GM19240 (cell line): Measurements from ENCODE around the gene SRMS.
"Not testable (repeated sequence)": the region's sequence is repeated elsewhere in the genome, so short reads cannot be mapped to it uniquely, and the experiment has no call there.

Experiments
- DNase-seq: peaks from one replicate; pipeline ENCODE4 v3.0.0; 2011; ENCODE audit warnings: low spot score; ENCODE audit not compliant: insufficient read length

The SRMS gene

DNA sequence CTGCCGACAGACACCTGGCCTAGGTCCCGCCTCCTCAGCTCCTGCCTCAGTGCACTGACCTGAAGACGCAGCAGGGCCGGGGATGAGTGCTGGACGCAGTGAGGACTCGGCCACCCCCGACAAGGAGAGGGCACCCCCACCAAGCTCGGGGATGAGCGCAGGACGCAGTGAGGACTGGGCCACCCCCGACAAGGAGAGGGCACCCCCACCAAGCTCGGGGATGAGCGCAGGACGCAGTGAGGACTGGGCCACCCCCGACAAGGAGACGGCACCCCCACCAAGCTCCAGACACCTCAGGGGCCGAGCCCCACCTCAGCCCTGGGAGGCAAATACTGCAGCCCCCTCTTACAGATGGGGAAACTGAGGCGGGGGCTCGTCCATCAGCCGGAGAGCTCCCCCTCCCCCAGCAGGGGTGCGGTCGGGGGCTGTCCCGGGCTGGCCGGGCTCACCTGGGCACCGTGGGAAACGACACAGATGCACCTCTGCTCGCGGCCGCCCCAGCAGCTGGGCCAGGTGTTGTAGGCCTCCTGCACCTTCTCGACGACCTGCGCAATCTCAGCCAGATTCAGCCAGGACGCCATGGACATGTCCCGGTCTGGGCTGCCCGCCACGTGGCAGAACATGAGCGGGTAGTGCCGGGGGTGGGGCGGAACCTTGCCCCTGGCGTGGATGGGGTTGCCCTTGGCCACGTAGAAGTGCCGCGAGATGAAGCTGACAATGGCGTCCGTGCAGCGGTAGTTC lies 19.0 kb upstream of the SRMS start:
- DNase-seq: no peak

DNA sequence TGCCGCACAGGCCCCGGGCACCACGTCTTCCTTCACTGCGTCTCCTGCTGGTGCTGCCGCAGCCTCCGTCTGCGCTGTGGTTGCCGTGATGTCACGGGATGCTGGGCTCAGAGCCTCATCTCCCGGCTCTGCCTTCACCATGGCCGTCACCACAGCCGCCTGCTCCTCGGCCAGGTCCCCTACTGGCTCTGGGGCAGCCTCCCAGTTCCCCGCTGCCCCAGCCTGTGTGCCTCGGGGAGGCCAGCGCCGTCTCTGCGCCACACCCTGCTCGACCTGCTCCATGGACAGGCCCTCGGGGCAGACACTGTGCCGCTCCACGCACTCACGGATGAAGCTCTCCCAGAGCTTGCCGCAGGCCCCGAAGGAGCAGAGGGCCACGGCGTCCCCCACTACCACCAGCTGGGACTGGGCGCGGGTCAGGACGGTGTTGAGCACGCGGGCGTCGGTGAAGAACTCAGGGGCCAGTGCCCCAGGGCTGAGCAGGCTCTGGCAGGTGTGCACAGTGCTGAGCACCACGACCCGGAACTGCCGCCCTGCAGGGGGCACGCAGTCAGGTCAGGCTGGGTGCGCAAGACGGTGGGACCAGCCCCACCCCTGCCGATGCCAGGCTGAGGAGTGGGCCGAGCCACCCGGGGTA lies 18.3 kb upstream of the SRMS start:
- DNase-seq: no peak

DNA sequence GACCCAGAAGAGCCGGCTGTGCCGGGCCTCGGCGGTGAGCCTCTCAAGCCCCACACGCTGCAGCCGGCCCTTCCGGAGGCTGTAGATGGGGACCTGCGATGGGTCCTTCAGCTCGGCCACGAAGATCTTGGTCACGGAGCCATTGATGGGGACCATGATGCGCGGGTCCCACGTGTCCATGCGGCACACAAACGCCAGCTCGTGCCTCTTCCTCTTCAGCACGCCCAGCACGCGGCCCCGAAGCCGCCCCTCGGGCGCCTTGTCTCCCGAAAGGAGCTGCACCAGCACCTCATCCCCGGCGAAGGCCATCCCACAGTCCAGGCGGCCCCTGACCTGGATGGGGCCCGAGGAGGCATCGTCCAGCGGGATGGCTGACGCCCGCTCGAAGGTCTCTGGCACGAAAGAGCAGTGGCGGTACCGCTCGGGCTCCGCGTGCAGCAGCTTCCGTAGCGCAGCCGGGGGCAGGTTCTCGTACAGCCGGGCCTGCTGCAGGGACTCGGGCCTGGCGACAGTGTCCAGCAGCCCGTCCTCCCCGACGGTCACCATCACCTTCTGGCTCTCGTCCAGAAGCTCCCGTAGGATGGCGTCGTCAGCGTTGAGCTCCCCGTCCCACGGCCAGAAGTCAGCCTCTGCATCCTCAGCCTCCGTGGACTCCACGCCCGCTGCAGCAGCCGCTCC lies 17.6 kb upstream of the SRMS start:
- DNase-seq: no peak

DNA sequence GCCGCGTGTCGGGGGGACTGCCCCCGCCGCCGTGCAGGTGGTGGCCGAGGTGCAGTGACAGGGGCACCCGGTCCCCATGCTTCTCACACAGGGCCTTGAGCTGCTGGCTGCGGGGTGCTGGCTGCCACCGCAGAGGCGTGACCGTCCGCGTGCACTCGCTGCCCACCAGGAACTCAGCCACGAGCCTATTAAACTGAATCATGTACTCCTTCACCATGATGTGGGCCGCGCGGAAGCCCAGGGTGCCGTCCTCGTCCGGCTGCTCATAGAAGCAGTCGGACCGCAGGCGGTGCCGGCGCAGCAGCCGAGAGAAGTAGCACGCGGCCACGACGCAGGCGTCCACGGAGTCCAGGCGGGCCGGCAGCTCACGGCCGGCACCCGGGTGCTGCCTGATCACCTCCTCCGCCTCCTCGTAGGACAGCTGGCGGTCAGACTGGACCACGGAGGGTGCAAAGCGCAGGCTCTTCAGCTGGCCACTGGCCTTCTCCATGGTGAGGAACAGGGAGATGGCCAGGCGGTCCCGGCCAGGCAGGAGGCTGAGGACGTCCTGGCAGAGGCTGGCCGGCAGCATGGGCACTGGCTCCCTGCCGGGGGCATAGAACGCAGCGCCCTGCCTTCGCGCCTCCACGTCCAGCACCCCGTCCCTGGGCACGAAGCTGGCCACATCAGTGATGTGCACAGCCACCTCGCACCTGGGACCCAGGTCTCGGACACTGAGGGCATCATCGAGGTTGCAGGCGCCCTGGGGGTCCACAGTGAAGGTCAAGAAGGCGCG lies 16.7 kb upstream of the SRMS start:
- DNase-seq: no peak

DNA sequence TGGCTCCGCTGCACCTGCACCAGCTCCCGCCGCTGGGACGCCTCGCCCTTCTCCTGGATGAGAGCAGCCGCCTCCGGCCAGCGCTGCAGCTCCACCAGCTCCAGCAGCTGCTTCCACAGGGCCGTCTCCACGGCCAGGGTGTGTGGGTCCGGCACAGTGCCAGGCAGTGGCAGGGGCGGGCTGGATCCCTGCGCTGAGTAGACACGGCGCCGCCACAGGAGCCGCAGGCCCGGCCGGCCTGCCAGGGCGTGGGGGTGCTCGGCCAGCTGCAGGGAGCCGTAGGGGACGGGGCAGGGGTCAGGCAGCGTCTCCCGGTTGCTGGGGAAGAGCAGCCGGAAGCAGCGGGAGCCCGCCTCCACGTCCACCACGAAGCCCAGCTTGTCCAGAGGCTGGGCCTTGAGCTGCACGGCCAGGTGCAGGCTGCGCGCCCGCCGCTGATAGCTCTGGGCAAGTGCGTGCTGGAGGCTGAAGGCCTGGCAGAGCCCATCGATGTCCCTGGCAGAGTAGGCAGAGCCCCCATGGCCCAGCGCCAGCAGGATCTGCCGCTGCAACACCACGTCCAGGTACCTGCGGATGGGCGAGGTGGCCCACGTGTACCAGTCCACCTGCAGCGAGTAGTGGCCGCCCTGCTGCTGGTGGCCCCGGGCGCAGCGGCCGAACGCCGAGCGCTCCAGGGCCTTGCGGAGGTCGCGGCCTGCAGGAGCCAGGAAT lies 15.8 kb upstream of the SRMS start:
- no peak for DNase-seq

DNA sequence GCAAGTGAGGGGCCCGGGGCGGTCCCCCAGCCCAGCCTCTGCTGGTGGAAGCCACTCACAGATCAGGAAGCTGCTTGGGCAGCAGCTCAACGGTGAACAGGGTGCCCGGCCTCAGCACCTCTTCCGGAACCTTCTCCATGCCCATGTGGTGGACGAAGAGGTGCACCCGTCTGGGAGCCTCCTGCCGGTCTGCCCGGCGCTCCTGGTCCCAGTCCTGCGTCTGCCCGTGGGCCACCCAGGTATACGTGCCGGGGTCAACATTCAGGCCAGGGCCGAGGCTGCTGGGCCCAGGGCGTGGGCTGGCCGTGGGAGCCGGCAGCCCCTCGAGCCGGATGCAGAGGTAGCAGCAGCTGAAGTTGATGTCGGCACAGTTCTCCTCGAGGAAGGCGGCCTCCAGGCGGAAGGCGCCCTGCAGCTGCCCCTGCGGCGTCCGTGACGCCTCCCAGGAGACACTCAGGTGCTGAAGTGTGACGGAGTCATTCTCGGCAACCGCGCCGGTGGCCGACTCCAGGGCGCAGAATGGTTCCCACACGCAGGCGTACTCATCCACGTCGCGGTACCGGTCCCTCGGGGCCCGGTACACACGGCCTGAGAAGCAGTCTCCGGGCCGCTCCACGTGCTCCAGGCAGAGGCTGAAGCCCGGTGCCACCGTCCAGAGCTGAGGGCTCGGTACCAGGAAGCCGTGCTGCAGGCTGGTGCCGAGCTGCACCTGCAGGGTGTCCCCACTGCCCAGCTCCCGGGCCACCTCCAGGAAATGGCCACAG lies 15.1 kb upstream of the SRMS start:
- DNase-seq: no peak

DNA sequence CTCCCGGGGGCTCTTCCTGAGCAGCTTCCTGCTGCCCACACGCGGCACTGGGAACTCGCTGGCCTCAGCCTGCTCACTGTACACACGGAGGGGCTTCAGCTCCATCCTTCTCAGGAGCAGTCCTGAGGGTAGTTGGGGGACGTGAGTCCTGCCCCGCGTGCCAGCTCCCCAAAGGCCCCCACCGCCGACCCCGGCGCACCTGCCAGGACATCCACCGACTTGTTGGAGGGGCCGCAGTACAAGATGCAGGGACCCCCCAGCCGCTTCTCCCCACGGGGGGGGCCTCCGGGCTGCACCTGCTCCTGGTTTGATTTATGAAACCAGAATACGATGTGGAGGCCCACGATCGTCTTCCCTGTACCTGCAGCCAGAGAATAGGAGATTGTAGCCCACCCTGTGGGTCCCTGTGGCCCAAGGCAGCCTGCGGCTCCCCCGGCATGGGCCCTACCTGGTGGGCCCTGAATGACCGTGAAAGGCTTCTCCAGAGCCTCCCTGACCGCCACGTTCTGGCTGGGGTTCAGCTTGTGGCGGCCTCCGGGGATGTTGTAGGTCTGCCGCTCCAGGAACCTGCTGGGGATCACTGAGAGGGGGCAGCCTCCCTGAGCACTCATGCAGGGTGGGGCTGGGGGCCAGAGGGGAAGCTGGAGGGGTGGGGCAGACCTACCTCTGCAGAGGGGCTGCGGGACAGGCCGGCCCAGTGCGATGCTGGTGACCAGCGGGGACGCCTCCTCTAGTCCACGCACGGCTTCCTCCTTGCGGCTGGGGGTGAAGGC lies 14.3 kb upstream of the SRMS start:
- DNase-seq: no peak

DNA sequence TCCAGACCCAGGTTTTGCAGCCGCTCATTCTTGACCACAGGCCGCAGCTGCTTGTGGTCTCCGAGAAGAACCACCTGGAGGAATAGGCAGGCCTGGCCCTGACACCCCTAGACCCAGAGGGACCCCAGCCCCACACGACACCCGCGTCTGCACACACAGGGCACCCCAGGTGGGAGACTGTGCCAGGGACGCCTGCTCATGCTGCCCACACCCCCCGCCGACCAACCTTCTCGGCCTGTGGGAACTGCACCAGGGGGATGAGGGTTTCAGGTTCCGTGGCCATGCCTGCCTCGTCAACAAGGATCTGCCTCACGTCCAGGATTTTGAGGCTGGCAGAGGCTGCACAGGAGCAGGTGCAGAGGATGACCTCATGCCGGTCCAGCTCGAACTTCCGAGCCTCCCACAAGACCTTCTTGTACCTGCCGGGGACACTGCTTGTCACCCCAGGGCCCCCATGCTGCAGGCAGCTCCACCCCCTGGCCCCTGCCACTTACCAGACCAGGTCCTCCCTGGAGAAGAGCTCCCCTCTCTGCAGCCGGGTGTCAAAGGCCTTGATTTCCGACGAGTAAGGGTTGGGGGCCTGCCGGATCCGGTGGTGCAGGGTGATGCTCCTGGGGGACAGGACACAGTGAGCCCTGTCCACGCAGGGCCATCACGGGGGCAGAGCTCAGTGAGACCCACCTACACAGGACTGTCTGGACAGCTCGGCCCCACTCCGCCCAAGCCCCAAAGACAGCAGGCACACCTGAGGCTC lies 13.5 kb upstream of the SRMS start:
- DNase-seq: no peak

DNA sequence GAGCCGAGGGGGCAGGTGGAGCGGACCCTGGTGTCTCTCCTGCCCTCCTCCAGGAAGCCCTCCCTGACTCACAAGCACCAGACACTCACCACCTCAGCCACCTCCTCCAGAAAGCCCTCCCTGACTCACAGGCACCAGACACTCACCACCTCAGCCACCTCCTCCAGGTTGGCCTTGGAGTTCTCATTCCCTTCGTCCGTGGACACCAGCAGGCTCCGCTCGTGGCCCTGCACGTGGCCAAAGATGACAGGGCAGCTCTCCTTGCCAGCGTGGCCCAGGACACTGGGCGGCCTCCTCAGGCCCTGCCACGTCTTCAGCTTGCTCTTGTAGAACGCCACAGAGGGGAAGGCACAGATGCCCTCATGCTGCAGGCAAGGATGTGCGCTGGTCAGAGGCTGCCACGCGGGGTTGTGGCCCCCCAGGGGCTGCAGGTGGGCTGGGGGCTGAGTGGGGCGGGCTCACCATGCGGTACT lies 12.8 kb upstream of the SRMS start:
- no peak for DNase-seq

DNA sequence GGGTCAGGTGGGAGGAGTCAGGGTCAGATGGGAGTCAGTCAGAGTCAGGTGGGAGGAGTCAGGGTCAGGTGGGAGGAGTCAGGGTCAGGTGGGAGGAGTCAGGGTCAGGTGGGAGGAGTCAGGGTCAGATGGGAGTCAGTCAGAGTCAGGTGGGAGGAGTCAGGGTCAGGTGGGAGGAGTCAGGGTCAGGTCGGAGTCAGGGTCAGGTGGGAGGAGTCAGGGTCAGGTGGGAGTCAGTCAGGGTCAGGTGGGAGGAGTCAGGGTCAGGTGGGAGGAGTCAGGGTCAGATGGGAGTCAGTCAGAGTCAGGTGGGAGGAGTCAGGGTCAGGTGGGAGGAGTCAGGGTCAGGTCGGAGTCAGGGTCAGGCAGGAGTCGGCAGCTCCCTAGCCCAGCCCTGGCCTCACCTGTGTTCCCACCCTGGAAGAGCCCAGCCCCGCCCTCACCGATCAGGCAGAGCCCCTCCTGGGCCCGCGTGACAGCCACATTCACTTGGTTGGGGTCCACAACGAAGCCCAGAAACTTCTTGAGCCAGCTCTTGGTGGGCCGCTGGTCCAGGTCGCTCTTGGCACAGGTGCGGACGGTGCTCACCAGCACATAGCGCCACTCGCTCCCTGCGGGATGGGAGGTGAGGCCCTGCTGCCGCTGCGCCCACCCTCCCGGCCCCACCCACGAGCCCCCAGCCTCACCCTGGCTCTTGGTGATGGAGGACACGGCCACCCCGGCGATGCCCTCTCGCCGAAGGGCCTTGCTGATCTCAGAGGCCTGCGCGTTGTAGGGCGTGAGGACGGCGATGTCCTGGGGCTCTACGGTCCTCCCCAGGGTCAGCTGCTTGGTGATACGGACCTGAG lies 12.2 kb upstream of the SRMS start:
- DNase-seq: not testable (repeated sequence)

DNA sequence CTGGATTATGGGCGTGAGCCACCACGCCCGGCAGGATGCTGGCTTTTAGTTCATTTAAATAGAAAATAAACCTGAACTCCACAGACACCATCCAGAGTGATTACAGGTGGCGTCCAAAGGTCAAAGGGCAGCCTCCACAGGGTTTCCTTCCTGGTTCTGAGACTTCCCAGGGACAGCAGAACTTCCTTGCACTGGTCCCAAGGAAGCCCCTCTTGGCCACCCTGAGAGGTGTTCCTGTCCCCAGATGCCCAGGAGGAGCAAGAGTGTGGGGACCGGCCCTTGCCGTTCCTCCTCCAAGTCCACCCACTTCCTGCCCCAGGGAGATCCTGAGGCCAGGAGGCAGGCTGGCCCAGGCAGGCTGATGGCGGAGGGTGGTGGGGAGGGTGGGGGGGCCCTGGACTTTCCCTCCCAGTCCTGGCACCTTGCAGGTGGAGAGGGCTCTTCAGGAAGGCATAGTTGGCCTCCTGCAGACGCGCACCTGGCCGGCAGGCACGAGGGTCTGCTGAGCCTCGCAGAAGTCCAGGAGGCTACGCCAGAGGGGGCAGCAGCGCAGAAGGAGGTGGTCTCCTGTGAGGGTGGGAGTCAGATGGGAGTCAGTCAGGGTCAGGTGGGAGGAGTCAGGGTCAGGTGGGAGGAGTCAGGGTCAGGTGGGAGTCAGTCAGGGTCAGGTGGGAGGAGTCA lies 11.4 kb upstream of the SRMS start:
- DNase-seq: no peak

DNA sequence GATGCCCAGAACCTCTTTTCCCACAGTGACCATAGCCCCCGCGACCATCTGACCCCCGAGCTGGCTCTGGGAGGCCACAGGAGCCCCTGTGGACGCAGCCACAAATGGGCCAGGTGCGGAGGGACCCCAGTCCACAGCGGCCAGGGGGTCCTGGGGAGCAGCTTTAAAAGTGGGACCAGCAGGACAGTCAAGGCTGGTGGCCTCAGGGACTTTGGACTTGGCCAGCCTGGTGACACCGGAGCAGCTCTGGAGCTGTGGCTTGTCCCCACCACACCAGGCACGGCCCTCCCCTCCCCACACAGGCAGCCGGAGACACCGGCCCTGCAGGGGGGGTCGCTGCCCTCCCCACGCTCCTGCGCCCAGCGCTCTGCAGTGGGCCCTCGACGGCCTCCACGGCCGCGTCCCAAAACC lies 9.9 kb upstream of the SRMS start:
- no peak for DNase-seq

DNA sequence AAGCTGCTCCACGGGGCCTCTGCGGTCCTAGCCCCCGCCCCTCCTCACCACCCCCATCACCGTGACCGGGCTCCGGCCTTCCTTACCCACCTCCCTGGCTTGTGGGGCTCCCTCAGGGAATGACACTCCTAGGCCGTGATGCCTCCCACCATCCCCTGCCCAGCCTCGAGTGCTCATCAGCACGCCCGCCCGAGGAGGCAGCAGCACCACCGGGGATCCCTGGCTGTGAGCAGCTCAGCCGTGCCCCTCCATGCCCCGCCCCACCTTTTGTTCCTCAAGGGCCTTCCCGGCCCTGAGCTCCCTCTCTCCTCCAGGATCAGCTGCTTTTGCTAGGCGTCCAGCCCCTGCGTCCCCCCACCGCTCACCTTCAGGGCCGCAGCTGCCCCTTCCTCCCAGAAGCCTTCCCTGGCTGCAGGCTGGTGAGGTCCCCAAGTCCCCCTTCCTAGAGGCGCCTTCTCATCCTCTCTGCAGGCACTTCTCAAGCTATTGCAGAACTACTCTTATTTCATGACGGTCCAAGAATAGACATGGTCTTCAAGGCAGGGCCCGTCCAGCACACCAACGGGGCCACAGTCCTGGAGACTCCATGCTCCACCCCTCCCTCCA lies 9.4 kb upstream of the SRMS start:
- no peak for DNase-seq

DNA sequence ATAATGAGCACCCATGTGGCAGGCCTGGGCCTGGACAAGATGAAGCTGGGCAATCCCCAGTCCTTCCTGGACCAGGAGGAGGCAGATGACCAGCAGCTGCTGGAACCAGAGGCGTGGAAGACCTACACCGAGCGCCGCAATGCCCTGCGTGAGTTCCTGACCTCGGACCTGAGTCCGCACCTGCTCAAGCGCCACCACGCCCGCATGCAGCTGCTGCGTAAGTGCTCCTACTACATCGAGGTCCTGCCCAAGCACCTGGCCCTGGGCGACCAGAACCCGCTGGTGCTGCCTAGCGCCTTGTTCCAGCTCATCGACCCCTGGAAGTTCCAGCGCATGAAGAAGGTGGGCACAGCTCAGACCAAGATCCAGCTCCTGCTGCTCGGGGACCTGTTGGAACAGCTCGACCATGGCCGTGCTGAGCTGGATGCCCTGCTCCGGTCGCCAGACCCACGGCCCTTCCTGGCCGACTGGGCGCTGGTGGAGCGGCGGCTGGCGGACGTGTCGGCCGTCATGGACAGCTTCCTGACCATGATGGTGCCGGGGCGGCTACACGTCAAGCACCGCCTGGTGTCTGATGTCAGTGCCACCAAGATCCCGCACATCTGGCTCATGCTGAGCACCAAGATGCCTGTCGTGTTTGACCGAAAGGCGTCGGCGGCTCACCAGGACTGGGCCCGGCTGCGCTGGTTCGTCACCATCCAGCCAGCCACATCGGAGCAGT lies 8.3 kb upstream of the SRMS start:
- no peak for DNase-seq

DNA sequence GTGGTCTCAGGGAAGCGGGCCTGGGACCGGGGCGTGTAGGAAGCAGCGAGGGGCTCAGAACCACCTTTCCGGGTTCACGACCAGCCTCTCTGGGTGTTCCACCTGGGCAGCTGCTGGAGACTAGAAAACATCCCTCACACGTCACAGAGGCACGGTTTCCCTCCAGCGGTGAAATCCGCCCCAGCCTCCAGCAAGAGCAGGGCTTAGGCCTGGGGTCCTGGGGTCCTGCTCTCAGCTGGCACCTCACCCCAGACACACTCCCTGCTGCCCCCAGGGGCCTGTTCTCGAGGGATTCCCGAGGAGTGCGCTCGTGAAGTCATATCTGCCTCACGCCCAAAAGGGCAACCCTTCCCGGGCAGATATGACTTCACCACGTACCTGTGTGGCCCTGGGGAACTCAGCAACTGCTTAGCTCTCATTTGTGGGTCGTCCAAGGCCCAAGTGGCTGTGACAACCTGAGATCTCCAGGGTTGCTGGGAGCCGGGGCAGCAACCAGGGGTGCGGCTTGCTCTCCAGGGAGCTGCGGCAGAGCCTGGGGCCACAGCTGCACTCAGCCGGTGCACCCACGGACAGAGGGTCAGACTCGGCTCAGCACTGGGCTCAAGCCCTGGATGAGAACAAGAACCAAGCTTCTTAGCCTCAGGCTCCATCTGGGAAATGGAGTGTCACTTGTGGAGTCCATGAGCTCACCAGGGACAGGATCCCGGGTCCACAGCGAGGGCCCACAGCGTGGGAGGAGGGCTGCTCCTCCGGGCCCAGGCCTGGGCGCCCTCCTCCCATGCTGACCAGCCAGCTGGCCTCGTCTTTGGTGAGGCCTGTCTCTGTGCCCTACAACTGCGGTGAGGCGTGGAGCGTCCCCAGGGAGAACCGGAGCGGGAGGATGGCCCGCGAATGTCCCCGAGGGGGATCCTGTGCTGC lies 7.1 kb upstream of the SRMS start:
- DNase-seq: no peak
